HepG2 (cell line): Measurements from ENCODE around the gene OR2T34.

Experiments used
- FOSL2 ChIP-seq: sonication (generic); formaldehyde crosslinking; IDR thresholded peaks from 2 replicates; pipeline ENCODE4 v1.4.0; 2020; ENCODE audit warnings: missing genetic modification reagents
- PHF21A ChIP-seq: sonication (generic); formaldehyde crosslinking; IDR thresholded peaks from 2 replicates; pipeline ENCODE4 v1.5.0; 2020; ENCODE audit warnings: mild to moderate bottlenecking, missing genetic modification reagents
- TF ChIP-seq, protein P1 (sequence below): sonication (generic); formaldehyde crosslinking; IDR thresholded peaks from 2 replicates; pipeline ENCODE4 v1.5.0; 2020; ENCODE audit warnings: mild to moderate bottlenecking, missing genetic modification reagents, moderate library complexity
- TF ChIP-seq, protein P2 (sequence below): sonication (generic); formaldehyde crosslinking; IDR thresholded peaks from 2 replicates; pipeline ENCODE4 v1.4.0; 2020; ENCODE audit warnings: missing genetic modification reagents
- TF ChIP-seq, protein P3 (sequence below): sonication (generic); formaldehyde crosslinking; IDR thresholded peaks from 2 replicates; pipeline ENCODE4 v1.5.0; 2020; ENCODE audit warnings: missing genetic modification reagents, mild to moderate bottlenecking, borderline replicate concordance

DNA sequence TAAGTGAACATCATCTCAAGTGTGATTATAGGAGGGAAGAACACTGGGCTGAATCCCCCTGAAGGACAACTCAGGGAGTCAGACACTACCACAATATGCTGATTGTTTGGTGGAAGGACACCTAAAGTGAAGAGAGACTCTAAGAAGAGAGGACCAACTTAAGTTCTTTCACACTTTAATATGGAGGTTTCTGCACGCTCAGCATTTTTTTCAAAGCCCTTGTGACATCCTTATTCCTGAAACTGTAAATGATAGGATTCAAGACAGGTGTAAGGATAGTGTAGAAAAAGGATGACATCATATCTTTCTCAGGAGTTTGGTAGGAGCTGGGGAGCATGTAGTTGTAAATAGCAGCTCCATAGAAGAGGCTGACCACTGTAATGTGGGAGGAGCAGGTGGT lies 18.1 kb upstream of the OR2T34 start:
- TF ChIP-seq FOSL2 (CRISPR knock-in tag): no peak
- TF ChIP-seq, protein P1, sequence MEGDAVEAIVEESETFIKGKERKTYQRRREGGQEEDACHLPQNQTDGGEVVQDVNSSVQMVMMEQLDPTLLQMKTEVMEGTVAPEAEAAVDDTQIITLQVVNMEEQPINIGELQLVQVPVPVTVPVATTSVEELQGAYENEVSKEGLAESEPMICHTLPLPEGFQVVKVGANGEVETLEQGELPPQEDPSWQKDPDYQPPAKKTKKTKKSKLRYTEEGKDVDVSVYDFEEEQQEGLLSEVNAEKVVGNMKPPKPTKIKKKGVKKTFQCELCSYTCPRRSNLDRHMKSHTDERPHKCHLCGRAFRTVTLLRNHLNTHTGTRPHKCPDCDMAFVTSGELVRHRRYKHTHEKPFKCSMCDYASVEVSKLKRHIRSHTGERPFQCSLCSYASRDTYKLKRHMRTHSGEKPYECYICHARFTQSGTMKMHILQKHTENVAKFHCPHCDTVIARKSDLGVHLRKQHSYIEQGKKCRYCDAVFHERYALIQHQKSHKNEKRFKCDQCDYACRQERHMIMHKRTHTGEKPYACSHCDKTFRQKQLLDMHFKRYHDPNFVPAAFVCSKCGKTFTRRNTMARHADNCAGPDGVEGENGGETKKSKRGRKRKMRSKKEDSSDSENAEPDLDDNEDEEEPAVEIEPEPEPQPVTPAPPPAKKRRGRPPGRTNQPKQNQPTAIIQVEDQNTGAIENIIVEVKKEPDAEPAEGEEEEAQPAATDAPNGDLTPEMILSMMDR (CRISPR knock-in tag): no peak
- no peak for TF ChIP-seq PHF21A (CRISPR knock-in tag)
- TF ChIP-seq, protein P2, sequence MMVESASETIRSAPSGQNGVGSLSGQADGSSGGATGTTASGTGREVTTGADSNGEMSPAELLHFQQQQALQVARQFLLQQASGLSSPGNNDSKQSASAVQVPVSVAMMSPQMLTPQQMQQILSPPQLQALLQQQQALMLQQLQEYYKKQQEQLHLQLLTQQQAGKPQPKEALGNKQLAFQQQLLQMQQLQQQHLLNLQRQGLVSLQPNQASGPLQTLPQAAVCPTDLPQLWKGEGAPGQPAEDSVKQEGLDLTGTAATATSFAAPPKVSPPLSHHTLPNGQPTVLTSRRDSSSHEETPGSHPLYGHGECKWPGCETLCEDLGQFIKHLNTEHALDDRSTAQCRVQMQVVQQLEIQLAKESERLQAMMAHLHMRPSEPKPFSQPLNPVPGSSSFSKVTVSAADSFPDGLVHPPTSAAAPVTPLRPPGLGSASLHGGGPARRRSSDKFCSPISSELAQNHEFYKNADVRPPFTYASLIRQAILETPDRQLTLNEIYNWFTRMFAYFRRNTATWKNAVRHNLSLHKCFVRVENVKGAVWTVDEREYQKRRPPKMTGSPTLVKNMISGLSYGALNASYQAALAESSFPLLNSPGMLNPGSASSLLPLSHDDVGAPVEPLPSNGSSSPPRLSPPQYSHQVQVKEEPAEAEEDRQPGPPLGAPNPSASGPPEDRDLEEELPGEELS (CRISPR knock-in tag): no peak
- TF ChIP-seq, protein P3, sequence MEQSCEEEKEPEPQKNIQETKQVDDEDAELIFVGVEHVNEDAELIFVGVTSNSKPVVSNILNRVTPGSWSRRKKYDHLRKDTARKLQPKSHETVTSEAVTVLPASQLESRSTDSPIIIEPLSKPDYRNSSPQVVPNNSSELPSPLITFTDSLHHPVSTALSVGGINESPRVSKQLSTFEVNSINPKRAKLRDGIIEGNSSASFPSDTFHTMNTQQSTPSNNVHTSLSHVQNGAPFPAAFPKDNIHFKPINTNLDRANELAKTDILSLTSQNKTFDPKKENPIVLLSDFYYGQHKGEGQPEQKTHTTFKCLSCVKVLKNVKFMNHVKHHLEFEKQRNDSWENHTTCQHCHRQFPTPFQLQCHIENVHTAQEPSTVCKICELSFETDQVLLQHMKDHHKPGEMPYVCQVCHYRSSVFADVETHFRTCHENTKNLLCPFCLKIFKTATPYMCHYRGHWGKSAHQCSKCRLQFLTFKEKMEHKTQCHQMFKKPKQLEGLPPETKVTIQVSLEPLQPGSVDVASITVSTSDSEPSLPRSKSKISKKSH (CRISPR knock-in tag): no peak
